GM18861 (cell line): Measurements from ENCODE around the gene PRSS56.
"Not testable (repeated sequence)": the region's sequence is repeated elsewhere in the genome, so short reads cannot be mapped to it uniquely, and the experiment has no call there.

ENCODE experiments used
- ATAC-seq: cut with Tn5 transposase; IDR thresholded peaks from one replicate; pipeline ENCODE4 v1.9.1; 2021; ENCODE audit not compliant: unreplicated experiment

PRSS56 gene

DNA sequence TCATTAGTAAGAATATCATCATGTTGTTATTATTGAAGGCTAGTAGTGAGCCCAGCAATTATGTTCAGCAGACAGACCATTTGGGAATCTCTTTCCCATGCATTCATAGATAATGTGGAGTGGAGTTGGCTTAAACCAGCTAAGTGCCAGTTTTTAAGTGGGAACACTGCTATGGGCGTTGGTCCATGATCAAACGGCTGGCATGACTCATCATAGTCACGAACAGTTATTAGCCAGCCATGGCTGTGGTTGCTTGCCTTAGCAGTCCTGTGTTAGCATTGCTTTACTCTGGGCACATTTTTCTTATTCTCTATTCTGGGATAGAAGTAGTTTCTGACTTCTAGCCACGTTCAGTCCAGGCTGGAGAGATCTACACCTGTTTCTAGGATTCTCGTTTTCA is 48.0 kb downstream of the PRSS56 start:
- ATAC-seq: no peak

- no peak for ATAC-seq
Observed at GRCh38 chr2:232569541-232569940, 49.4 kb downstream of the PRSS56 start.

DNA sequence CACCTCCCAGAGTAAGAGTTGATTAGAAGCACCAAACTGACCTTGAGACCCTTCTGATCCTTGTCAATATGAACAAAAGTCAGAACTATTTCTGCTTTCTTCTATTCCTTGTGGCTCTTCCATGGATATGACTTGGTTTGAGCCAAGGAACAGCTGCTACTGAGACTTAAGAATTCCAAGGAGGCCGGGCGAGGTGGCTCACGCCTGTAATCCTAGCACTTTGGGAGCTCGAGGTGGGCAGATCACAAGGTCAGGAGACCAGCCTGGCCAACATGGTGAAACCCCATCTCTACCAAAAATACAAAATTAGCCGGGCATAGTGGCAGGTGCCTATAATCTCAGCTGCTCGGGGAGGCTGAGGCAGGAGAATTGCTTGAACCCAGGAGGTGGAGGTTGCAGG is 50.3 kb downstream of the PRSS56 start:
- not testable (repeated sequence) for ATAC-seq

- ATAC-seq: no peak
Observed at GRCh38 chr2:232571026-232571474, 50.9 kb downstream of the PRSS56 start.

GRCh38 chr2:232573042-232573441 is 52.9 kb downstream of the PRSS56 start:
- no peak for ATAC-seq

DNA sequence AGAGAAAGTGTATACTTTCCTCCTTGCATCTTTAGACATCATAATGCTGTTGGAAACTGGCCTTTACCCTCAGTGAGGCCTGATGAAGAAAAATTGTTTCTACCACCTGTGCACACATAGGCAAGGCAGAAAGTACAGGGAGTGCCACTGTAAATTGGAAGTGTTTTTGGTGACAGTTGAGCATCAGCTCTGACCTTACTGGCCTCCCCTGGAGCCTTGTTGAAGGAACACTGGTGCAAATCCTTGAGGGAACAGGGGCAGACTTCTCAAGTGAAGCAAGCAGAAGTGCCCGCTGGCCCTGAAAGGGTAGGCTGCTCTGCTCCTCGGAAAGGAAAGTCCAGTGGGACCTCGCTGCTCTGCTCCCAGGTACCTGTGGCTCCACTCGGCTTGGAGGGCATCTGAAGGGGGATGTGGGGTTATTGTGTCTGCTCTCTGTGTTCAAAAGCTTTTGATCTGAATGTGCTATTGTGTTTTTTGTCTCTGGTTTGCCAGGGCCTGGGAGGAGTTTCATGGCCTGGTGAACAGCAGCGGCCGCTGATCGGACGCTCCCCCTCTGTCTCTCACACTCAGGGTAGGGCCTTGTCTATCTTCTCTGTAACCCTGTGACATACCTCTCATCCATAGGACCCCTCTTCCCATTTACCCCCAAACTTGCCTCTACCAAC is 53.7 kb downstream of the PRSS56 start:
- ATAC-seq: no peak

DNA sequence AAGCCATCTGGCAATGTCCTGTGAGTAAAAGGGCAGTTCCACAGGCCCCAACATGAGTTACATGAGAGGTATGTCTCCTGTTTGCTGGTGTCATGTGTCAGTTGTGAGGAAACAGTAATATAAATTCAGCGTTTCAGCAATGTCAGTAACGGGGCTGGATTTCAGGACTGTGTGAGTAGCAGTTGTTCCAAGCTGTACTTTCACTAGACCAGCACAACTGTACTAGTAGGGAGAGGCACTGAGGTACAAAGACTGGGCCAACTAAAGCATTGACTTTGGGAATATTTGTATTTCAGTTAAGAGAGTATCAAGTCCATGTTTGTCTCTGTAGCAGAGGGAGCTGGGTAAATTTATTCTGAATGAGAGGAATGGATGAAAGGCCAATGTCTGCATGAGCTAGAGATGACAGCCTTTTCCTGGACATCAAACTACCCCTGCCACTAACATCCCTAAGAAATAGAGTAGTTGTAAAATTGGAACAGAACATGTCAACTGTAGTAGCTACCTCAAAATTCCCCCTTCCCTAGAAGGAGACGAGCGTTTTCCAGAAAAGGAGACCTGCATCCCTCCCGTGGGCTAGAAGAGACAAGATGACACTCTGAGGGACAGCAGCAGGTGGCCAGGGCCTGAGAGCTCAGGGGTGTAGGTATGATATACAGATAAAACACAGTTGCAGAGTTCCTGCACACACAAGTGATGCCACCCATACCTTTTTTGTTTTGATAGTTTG is 54.7 kb downstream of the PRSS56 start:
- no peak for ATAC-seq
